ENCODE data around the gene CIAO2B.

- TF ChIP-seq, protein P1, sequence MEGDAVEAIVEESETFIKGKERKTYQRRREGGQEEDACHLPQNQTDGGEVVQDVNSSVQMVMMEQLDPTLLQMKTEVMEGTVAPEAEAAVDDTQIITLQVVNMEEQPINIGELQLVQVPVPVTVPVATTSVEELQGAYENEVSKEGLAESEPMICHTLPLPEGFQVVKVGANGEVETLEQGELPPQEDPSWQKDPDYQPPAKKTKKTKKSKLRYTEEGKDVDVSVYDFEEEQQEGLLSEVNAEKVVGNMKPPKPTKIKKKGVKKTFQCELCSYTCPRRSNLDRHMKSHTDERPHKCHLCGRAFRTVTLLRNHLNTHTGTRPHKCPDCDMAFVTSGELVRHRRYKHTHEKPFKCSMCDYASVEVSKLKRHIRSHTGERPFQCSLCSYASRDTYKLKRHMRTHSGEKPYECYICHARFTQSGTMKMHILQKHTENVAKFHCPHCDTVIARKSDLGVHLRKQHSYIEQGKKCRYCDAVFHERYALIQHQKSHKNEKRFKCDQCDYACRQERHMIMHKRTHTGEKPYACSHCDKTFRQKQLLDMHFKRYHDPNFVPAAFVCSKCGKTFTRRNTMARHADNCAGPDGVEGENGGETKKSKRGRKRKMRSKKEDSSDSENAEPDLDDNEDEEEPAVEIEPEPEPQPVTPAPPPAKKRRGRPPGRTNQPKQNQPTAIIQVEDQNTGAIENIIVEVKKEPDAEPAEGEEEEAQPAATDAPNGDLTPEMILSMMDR (IDR thresholded peaks at IDR 0.05), result no peak
- TF ChIP-seq POLR2A (IDR thresholded peaks at IDR 0.05; ENCODE audit: low read depth), result no peak
- no peak for TF ChIP-seq EP300 (IDR thresholded peaks at IDR 0.05)
- no peak for TF ChIP-seq POLR2AphosphoS5 (IDR thresholded peaks at IDR 0.05)
These were observed 34.8 kb downstream of the CIAO2B start for GRCh38 chr16:66899310-66899944.

Data from esophagus muscularis mucosa (tissue), 4 donors.